GM21786 (cell line): ENCODE data around the gene RBMS2.
A peak's percentile ranks its signal among the peaks of the same experiment; 100 is the strongest.
"Not testable (repeated sequence)": the region's sequence is repeated elsewhere in the genome, so short reads cannot be mapped to it uniquely, and the experiment has no call there.

Experiments
- ATAC-seq: cut with Tn5 transposase; IDR thresholded peaks from one replicate; pipeline ENCODE4 v1.9.1; 2021; ENCODE audit not compliant: unreplicated experiment

The RBMS2 gene

GRCh38 chr12:56517854-56518253, 3.8 kb upstream of the RBMS2 start:
- no peak for ATAC-seq

GRCh38 chr12:56518570-56518969, 3.0 kb upstream of the RBMS2 start:
- ATAC-seq: no peak

- no peak for ATAC-seq
Observed at GRCh38 chr12:56520048-56520447, 1.6 kb upstream of the RBMS2 start.

- ATAC-seq: no peak
Observed at GRCh38 chr12:56520506-56520905, 1.1 kb upstream of the RBMS2 start.

GRCh38 chr12:56521209-56521589, 421 bp upstream of the RBMS2 start:
- ATAC-seq: peak; percentile 10

- no peak for ATAC-seq
Observed at GRCh38 chr12:56522411-56523193, 982 bp downstream of the RBMS2 start.

GRCh38 chr12:56528846-56529245, 7.2 kb downstream of the RBMS2 start:
- ATAC-seq: no peak

- no peak for ATAC-seq
Observed at GRCh38 chr12:56529656-56530055, 8.0 kb downstream of the RBMS2 start.

GRCh38 chr12:56530390-56531055, 8.9 kb downstream of the RBMS2 start:
- ATAC-seq: no peak

- no peak for ATAC-seq
Observed at GRCh38 chr12:56537546-56537945, 15.9 kb downstream of the RBMS2 start.

- no peak for ATAC-seq
Observed at GRCh38 chr12:56541631-56542030, 20.0 kb downstream of the RBMS2 start.

- no peak for ATAC-seq
Observed at GRCh38 chr12:56542164-56542563, 20.5 kb downstream of the RBMS2 start.

GRCh38 chr12:56545023-56545604, 23.5 kb downstream of the RBMS2 start:
- no peak for ATAC-seq

GRCh38 chr12:56546680-56547079, 25.1 kb downstream of the RBMS2 start:
- ATAC-seq: no peak

GRCh38 chr12:56551070-56551469, 29.4 kb downstream of the RBMS2 start:
- ATAC-seq: no peak

- ATAC-seq: no peak
Observed at GRCh38 chr12:56565510-56566101, 44.0 kb downstream of the RBMS2 start.

- ATAC-seq: no peak
Observed at GRCh38 chr12:56568146-56568545, 46.5 kb downstream of the RBMS2 start.

GRCh38 chr12:56571121-56571520, 49.5 kb downstream of the RBMS2 start:
- no peak for ATAC-seq

- ATAC-seq: no peak
Observed at GRCh38 chr12:56572288-56572687, 50.7 kb downstream of the RBMS2 start.

- ATAC-seq: no peak
Observed at GRCh38 chr12:56574210-56574609, 52.6 kb downstream of the RBMS2 start.

- not testable (repeated sequence) for ATAC-seq
Observed at GRCh38 chr12:56577248-56577647, 55.6 kb downstream of the RBMS2 start.
